Measurements from ENCODE around the gene GNG3.
A peak's percentile ranks its signal among the peaks of the same experiment; 100 is the strongest.
"Not testable (repeated sequence)": the region's sequence is repeated elsewhere in the genome, so short reads cannot be mapped to it uniquely, and the experiment has no call there.

Gene GNG3

DNA sequence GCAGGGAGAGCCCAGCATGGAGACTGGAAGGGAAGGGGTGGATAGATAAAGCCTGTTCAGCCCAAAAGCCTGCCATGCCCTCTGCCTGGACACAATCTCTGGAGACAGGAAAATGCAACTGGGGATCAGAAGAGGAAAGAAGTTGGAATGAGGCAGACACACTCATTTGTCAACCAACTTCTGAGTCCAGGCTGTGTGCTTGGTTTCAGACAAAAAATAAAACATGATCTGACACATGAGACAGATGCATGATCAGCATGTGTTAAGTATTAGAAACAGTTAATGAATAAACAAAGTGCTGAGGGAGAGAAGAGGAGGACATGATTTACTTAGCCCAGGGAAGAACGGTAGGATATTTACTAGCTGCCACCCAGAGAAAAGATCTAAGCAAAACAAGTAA is 19.0 kb upstream of the GNG3 start:
- DNase-seq: no peak

- DNase-seq: no peak
Measured at GRCh38 chr11:62689421-62690183, 17.9 kb upstream of the GNG3 start, which contains the start of gene LRRN4CL. TSS of gene LRRN4CL (minus strand) at chr11:62689530. CDS start at chr11:62688508, 1,022 bp downstream.

DNA sequence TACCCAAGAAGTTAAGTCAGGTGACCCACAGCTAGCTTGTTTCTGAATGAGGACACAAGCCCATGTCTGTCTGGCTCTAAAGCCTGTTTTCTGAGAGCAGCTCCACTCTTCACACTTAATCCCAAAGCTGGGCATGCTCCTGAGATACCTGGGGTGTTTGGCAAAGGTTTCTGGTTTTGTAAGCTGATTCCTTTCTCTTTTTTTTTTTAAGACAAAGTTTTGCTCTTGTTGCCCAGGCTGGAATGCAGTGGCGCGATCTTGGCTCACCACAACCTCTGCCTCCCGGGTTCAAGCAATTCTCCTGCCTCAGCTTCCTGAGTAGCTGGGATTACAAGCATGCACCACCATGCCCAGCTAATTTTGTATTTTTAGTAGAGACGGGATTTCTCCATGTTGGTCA is 13.9 kb upstream of the GNG3 start:
- not testable (repeated sequence) for DNase-seq

DNA sequence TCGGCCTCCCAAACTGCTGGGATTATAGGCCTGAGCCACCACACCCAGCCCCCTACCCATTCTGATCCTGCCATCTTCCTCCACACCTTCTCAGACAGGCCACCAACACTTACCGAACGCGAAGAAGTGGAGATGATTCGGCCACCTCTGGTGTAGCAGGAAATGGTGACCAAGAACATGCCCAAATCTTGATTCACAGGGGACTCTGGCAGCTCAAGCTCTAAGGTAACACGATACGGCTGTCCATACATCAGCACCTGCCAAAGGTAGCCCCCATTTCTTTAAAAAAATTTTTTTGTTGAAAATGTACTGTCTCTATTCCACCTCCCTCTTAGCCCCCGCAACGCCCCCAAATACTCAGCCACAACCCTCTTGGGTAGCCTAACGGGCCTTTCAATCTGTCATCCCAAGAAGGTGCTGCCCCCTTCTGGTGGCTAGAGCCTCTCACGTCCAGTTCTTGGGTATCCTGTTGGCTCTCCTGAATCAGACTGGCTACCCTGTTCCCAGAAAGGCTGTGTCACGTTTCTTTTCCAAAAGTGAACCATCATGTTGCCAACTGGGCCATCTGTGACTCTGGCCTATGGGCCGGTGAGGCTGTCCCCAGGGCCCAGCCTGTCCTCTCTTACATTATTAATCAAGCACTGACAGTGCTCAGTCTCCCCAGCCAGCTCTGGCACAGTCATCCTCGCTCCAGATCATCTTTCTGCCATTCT is 12.9 kb upstream of the GNG3 start:
- peak; percentile 67 for DNase-seq

GRCh38 chr11:62702246-62702645 is 5.2 kb upstream of the GNG3 start:
- no peak for DNase-seq

DNA sequence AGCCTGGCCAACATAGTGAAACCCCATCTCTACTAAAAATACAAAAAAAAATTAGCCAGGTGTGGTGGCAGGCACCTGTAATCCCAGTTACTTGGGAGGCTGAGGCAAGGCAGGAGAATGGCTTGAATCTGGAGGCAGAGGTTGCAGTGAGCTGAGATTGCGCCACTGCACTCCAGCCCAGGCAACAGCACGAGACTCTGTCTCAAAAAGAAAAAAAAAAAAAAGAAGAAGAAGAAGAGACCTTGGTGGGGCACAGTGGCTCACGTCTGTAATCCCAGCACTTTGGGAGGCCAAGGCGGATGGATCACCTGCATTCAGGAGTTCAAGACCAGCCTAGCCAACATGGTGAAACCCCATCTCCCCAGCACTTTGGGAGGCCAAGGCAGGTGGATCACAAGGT is 3.6 kb upstream of the GNG3 start:
- DNase-seq: not testable (repeated sequence)

DNA sequence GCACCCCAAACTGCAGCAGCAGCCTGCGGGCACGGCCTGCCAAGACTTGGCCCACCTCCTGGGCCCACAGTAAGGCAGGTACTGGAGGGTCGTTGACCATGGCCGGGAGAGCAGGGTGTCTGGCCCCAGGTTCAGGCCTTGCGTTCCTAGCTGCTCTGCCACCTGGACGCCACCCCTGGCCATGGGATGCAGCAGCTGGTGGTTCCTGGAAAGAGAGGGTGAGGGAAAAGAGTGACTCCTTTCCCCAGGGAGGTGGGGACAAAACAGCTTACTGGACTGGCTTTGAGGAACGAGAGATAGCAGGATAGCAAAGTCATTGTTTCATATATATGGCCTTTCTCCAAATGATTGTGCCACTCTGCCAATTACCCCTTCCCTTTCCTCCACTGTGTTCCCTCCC is 2.1 kb upstream of the GNG3 start:
- no peak for DNase-seq

DNA sequence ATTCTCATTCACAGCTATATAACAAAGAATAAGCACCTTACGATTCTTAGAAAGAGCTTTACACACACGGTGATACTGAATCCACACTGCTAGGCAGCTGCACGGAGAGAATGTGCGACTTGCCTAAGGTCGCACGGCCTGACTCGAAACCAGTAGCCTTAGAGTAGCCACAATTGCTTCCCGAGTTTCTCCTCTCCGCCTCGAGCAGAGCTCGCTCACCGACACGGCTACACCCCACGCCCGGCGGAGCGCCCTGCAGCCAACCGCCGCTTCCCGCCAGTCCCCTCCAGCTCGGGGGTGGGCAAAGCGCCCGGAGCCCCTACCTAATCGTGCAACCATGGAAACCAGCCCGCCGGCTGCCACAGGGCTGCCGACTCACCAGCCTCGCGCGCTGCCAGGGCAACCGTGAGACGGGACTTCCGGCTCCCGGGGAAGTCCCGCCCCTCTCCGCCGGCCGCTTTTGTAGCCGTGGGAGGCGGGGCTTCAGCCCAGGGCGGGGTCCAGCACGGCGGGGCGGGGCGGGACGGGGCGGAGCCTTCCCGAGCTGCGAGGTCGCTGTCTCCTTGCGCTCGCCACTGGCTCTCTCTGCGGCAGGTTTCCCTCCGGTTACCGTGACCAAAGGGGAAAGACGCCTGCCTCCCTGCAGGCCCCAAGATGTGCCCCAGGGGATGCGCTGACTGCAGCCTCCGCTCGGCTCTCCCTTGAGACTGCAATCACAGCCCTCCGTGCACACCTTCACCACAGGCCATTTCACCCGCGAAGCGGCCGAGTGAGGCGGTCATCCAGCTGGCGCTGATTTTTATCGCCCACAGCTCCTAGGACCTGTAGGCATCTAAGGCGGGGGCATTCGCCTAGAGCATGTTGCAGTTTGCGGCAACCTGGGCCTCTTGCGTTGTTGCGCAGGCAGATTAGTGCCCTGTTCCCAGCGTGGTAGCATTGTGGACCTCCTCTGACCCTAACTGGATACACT is 1.3 kb upstream of the GNG3 start:
- peak; percentile 97 for DNase-seq

DNA sequence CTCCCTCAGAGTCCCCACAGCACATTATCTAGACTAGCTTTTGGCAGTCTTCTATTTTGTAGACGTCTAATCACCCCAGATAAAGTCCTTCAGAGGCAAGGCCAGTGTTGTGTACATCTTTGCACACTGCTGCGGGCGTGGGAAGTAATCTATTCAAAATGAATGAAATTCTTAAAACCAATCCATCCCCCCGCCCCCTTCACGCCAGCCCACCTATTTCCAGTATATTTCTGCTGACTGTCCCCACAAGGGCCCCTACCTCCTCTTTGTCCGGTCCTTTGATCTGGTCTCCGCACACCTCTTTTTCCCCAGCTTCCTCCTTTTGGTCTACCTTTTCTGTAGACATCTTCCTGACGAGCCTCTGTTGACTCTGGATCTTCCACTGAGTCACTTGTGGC is 627 bp upstream of the GNG3 start:
- no peak for DNase-seq

DNA sequence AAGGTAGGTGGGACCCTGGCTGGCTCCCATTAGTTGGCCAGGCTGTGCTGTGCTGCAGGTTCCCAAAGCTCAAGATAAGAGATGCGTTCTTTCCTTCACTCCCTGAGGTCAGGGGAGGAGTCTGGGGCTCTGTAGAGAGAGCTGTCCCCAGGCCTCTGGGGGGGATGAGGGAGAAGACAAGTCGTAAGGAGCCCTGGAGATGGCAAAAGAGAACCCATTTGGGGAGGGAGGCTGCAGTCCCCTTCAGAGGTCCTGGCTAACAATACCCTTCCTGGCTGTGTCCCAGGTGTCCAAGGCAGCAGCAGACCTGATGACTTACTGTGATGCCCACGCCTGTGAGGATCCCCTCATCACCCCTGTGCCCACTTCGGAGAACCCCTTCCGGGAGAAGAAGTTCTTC is 916 bp downstream of the GNG3 start:
- no peak for DNase-seq

- DNase-seq: peak; percentile 70
Measured at GRCh38 chr11:62708793-62709192, 1.3 kb downstream of the GNG3 start.

DNA sequence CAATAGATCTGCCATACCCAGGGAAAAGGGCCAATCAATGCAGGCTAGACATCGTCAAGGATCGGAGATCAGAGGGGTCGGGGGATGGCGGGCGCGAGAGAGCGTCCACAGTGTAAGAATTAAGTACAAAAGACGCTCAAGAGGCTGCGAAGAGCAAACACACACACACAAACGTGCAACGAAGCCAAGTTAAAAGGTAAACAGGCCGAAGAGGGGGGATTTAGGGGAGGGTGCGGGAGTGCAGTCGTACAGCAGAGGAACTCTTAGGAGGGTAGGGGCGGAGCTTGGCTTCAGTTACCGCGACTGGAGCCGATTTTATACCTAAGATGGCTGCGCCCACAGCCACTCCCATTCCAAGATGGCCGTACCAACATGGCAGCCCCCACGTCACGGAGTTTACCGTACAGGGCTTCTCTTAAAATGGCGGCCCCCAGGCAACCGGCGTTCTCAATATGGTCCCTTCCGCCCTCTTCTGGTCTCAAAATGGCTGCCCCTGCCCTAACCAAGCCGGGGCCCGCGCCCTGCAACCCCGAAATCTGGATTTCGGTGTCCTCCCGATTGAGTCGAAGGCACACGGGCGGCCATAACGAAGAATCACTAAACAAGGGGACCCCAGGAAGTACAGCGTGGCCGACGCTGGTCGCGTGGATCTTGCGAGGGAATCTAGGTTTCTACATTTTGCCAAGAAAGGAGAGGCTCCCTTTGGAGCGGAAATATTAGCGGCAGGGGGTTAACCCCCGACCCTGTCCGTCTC is 1.9 kb downstream of the GNG3 start:
- DNase-seq: peak; percentile 99

- no peak for DNase-seq
Measured at GRCh38 chr11:62710001-62710345, 2.5 kb downstream of the GNG3 start.

- DNase-seq: no peak
Measured at GRCh38 chr11:62712276-62712812, 4.9 kb downstream of the GNG3 start.

DNA sequence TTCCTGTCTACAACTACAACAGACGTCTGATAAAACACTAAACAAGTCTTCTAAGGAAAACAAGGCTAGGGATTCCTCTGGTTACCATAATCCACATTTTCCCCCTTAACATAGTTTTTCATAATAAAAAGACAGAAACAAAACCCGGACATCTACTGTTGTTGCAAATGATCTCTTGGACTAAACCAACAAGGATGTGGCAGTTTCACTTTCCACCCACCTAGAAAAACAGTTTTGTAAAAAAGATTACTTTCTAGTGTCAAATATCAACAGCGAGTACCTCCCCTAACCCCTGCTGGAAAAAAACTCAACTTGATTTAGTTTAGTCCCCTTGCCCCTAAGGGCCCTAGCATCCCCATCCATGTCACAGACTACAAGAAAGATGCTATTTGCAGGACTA is 5.4 kb downstream of the GNG3 start:
- DNase-seq: no peak

DNA sequence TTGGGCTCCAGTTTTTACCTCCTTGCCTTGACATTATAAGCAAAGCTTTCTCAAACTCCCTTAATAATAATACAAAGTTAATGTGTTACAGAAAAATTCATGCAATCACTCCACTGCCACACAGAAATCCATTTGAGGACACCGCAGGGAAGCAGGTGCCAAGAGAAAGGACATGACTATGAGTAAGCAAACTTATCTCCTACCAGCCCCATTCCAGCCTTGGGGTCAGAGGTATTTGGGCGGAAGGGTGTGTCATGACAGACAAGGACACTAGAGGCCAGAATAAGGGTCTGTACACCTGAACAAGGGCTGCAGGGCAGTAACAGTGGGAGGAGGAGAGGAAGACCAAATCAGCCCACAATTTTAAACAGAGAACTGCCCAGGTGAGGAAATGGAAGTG is 5.9 kb downstream of the GNG3 start:
- DNase-seq: no peak

GRCh38 chr11:62715150-62716130 is 8.0 kb downstream of the GNG3 start:
- no peak for DNase-seq

GRCh38 chr11:62716206-62716605 is 8.7 kb downstream of the GNG3 start:
- no peak for DNase-seq

- DNase-seq: no peak
Measured at GRCh38 chr11:62716816-62717215, 9.3 kb downstream of the GNG3 start.

GRCh38 chr11:62719302-62719978 is 12.0 kb downstream of the GNG3 start:
- DNase-seq: no peak
